IMR-90 (cell line): Measurements from ENCODE around the gene OR7C1. TPM values are rescaled to one million over a fixed set of nuclear protein-coding genes. Genes with fewer than 3 reads are reported as not detected.

Source experiments
- ATAC-seq: fragments of 200-7000 bp; cut with Tn5 transposase; 2 replicates; pipeline ENCODE4 v1.9.1; 2020; ENCODE audit warnings: low read depth, mild to moderate bottlenecking, moderate library complexity
- BruUV-seq: library from RNA; stranded (reverse); fragments of 400-500 nt; replicated peaks from 2 replicates; lab custom pipeline; 2021; lab: Mats Ljungman, UMichigan
- CTCF ChIA-PET: fragments of 300-600 bp; formaldehyde crosslinking; extraction: SDS; loops from one replicate; lab custom pipeline; 2021; ENCODE audit warnings: antibody characterized with exemption; lab: Yijun Ruan, JAX
- POLR2A ChIA-PET: fragments of 300-600 bp; sonication (Branson Sonifier 250); formaldehyde crosslinking; loops from one replicate; lab custom pipeline; 2022; ENCODE audit warnings: antibody characterized with exemption; ENCODE audit not compliant: unreplicated experiment; lab: Charles Lee
- DNase-seq: peaks from one replicate; pipeline ENCODE4 v3.0.0; 2013
- H2AFZ ChIP-seq: replicated peaks from 2 replicates; pipeline ENCODE3; 2013; ENCODE audit warnings: low read length, mild to moderate bottlenecking; ENCODE audit not compliant: poor library complexity
- H2AK5ac ChIP-seq: 2 replicates; pipeline ENCODE4 v1.6.1; 2013; ENCODE audit warnings: low read depth, low read length, inconsistent platforms
- H2AK9ac ChIP-seq: replicated peaks from 2 replicates; pipeline ENCODE3; 2013; ENCODE audit warnings: mild to moderate bottlenecking, low read depth, low read length, moderate library complexity; ENCODE audit not compliant: poor library complexity
- H2BK120ac ChIP-seq: 2 replicates; pipeline ENCODE4 v1.6.1; 2013; ENCODE audit warnings: low read depth, low read length, inconsistent platforms
- H2BK15ac ChIP-seq: 3 replicates; pipeline ENCODE4 v1.6.1; 2013; ENCODE audit warnings: low read depth, low read length, inconsistent platforms
- H2BK20ac ChIP-seq: 2 replicates; pipeline ENCODE4 v1.6.1; 2013; ENCODE audit warnings: low read depth, mild to moderate bottlenecking, inconsistent platforms, low read length, moderate library complexity
- H2BK5ac ChIP-seq: 2 replicates; pipeline ENCODE4 v1.6.1; 2013; ENCODE audit warnings: mild to moderate bottlenecking, low read depth, low read length, inconsistent platforms; ENCODE audit not compliant: poor library complexity, severe bottlenecking
- H3K14ac ChIP-seq: replicated peaks from 2 replicates; pipeline ENCODE4 v1.6.1; 2013; ENCODE audit warnings: low read depth, low read length, inconsistent platforms
- H3K18ac ChIP-seq: 2 replicates; pipeline ENCODE4 v1.6.1; 2013; ENCODE audit warnings: low read depth, low read length, control low read depth
- H3K23ac ChIP-seq: 2 replicates; pipeline ENCODE4 v1.6.1; 2013; ENCODE audit warnings: low read depth, low read length, inconsistent platforms
- H3K27ac ChIP-seq: 2 replicates; pipeline ENCODE4 v1.5.1; 2013; ENCODE audit warnings: mild to moderate bottlenecking, control low read depth, low read length; ENCODE audit not compliant: insufficient read depth
- H3K27me3 ChIP-seq: 2 replicates; pipeline ENCODE4 v1.6.1; 2013; ENCODE audit warnings: low read length; ENCODE audit not compliant: control insufficient read depth, insufficient read depth
- H3K36me3 ChIP-seq: 2 replicates; pipeline ENCODE4 v1.6.1; 2013; ENCODE audit warnings: low read length, mixed read lengths; ENCODE audit not compliant: control insufficient read depth, insufficient read depth
- H3K4ac ChIP-seq: 2 replicates; pipeline ENCODE4 v1.6.1; 2013; ENCODE audit warnings: low read depth, low read length, inconsistent platforms
- H3K4me1 ChIP-seq: 2 replicates; pipeline ENCODE4 v1.6.1; 2013; ENCODE audit warnings: low read length, mixed read lengths; ENCODE audit not compliant: control insufficient read depth, insufficient read depth
- H3K4me2 ChIP-seq: 2 replicates; pipeline ENCODE4 v1.6.1; 2013; ENCODE audit warnings: low read depth, mild to moderate bottlenecking, control low read depth, low read length, moderate library complexity
- H3K4me3 ChIP-seq: 2 replicates; pipeline ENCODE4 v1.5.1; 2013; ENCODE audit warnings: low read depth, mild to moderate bottlenecking, control low read depth, low read length, moderate library complexity; ENCODE audit not compliant: insufficient read depth
- H3K56ac ChIP-seq: 2 replicates; pipeline ENCODE4 v1.6.1; 2013; ENCODE audit warnings: low read length, inconsistent platforms; ENCODE audit not compliant: insufficient read depth; ENCODE audit errors: extremely low read depth
- H3K79me1 ChIP-seq, 2 experiments: 2 replicates each; pipeline ENCODE4 v1.6.1; 2013; ENCODE audit warnings: low read length in 2 of 2, inconsistent platforms in 1 of 2, low read depth in 1 of 2
- H3K9ac ChIP-seq: 2 replicates; pipeline ENCODE4 v1.6.1; 2013; ENCODE audit warnings: low read depth, low read length, control low read depth
- H3K9me1 ChIP-seq: 2 replicates; pipeline ENCODE4 v1.6.1; 2013; ENCODE audit warnings: low read length, inconsistent platforms; ENCODE audit not compliant: insufficient read depth
- H3K9me3 ChIP-seq: 2 replicates; pipeline ENCODE4 v1.6.1; 2013; ENCODE audit warnings: low read length; ENCODE audit not compliant: control insufficient read depth, insufficient read depth
- H4K20me1 ChIP-seq: 2 replicates; pipeline ENCODE4 v1.6.1; 2013; ENCODE audit warnings: low read length, inconsistent platforms; ENCODE audit not compliant: insufficient read depth
- H4K5ac ChIP-seq: 2 replicates; pipeline ENCODE4 v1.6.1; 2013; ENCODE audit warnings: mild to moderate bottlenecking, low read depth, low read length, control low read depth
- H4K8ac ChIP-seq, 2 experiments: 2 replicates each; pipeline ENCODE4 v1.6.1; 2013; ENCODE audit warnings: low read depth in 2 of 2, low read length in 2 of 2, control low read depth in 1 of 2, inconsistent platforms in 1 of 2
- H4K91ac ChIP-seq: 2 replicates; pipeline ENCODE4 v1.6.1; 2013; ENCODE audit warnings: low read depth, low read length, inconsistent platforms; ENCODE audit not compliant: insufficient read depth
- BHLHE40 ChIP-seq: fragments of 150-350 bp; IDR thresholded peaks from 2 replicates; pipeline ENCODE4 v1.6.1; 2016; ENCODE audit warnings: mild to moderate bottlenecking, low read depth, low read length
- CEBPB ChIP-seq: IDR thresholded peaks from 2 replicates; pipeline ENCODE4 v1.6.1; 2012; ENCODE audit warnings: low read depth, low read length, improper control_type of control experiment
- CHD1 ChIP-seq: IDR thresholded peaks from 2 replicates; pipeline ENCODE4 v1.6.1; 2012; ENCODE audit warnings: low read depth, low read length, improper control_type of control experiment
- ELK1 ChIP-seq: fragments of 150-350 bp; IDR thresholded peaks from 2 replicates; pipeline ENCODE4 v1.6.1; 2016; ENCODE audit warnings: low read depth, mild to moderate bottlenecking, low read length, moderate library complexity, borderline replicate concordance
- FOS ChIP-seq: fragments of 150-350 bp; IDR thresholded peaks from 2 replicates; pipeline ENCODE4 v1.6.1; 2016; ENCODE audit warnings: low read depth, low read length
- MAFK ChIP-seq: IDR thresholded peaks from 2 replicates; pipeline ENCODE4 v1.6.1; 2012; ENCODE audit warnings: low read depth, low read length, improper control_type of control experiment
- MXI1 ChIP-seq: IDR thresholded peaks from 2 replicates; pipeline ENCODE4 v1.6.1; 2012; ENCODE audit warnings: low read depth, mild to moderate bottlenecking, low read length, moderate library complexity, borderline replicate concordance
- NFE2L2 ChIP-seq: fragments of 150-350 bp; IDR thresholded peaks from 2 replicates; pipeline ENCODE4 v1.6.1; 2016; ENCODE audit warnings: low read depth, mild to moderate bottlenecking, low read length
- POLR2A ChIP-seq: IDR thresholded peaks from 2 replicates; pipeline ENCODE4 v1.6.1; 2012; ENCODE audit warnings: mild to moderate bottlenecking, low read depth, low read length
- RAD21 ChIP-seq: IDR thresholded peaks from 2 replicates; pipeline ENCODE4 v1.6.1; 2012; ENCODE audit warnings: low read length, improper control_type of control experiment
- RCOR1 ChIP-seq: IDR thresholded peaks from 2 replicates; pipeline ENCODE4 v1.6.1; 2012; ENCODE audit warnings: mild to moderate bottlenecking, low read length, improper control_type of control experiment; ENCODE audit not compliant: insufficient replicate concordance
- RFX5 ChIP-seq: IDR thresholded peaks from 2 replicates; pipeline ENCODE4 v1.8.0; 2012; ENCODE audit warnings: low read depth, mild to moderate bottlenecking, low read length, moderate library complexity
- SMC3 ChIP-seq: fragments of 150-350 bp; IDR thresholded peaks from 2 replicates; pipeline ENCODE4 v1.6.1; 2016; ENCODE audit warnings: low read depth, mild to moderate bottlenecking, antibody characterized with exemption, low read length, moderate library complexity
- USF2 ChIP-seq: fragments of 150-350 bp; IDR thresholded peaks from 2 replicates; pipeline ENCODE4 v1.6.1; 2017; ENCODE audit warnings: mild to moderate bottlenecking, antibody characterized with exemption, low read length, low read depth
- WGBS, 2 experiments: methylation state at CpG; one replicate each; pipeline versions ENCODE4 v1.1.5 to v1.1.7; 2013; ENCODE audit warnings: missing lambda C conversion rate in 2 of 2; ENCODE audit not compliant: insufficient read length in 1 of 2; ENCODE audit errors: extremely low coverage in 2 of 2; 5-methylcytosine and 5-hydroxymethylcytosine counted together
- dilution Hi-C: fragments of 300-500 bp; cut with HindIII; formaldehyde crosslinking; loops from one replicate; pipeline ENCODE4 v1.14.3; 2018; ENCODE audit warnings: low sequenced_read_pairs; ENCODE audit not compliant: unreplicated experiment
- in situ Hi-C: fragments of 300-500 bp; cut with MboI; formaldehyde crosslinking; loops from 3 replicates; pipeline ENCODE4 v1.14.3; 2019; ENCODE audit warnings: low sequenced_read_pairs, inconsistent platforms, mixed read lengths
- intact Hi-C: fragments of 100-400 bp; cut with micrococcal nuclease; formaldehyde crosslinking; loops from 2 replicates; pipeline ENCODE4 v1.10.0; 2022
- polyA plus RNA-seq, 3 experiments: library from polyadenylated mRNA; depleted of rRNA; stranded (reverse); fragments of >200 nt; gene quantifications; 2 replicates each; pipeline ENCODE4 v1.2.3, GENCODE V29; 2012; ENCODE audit warnings: low replicate concordance in 1 of 3
- total RNA-seq: library from RNA; depleted of rRNA; stranded (reverse); fragments of >200 nt; gene quantifications from 2 replicates; pipeline ENCODE4 v1.2.3, GENCODE V29; 2012
- TF ChIP-seq, protein P1 (sequence below): conservative IDR thresholded peaks from 2 replicates; pipeline ENCODE4 v1.5.1; 2012; ENCODE audit warnings: mild to moderate bottlenecking, low read depth, low read length, improper control_type of control experiment

The OR7C1 gene
- total and polyA plus RNA-seq, 2 of the 4 experiments (the other 2 are of a cell fraction): not detected

GRCh38 chr19:14763497-14764145, 71.4 kb downstream of the OR7C1 start:
- H2BK5ac ChIP-seq: no peak overlapping the region
- BruUV-seq: no TSS peak
- H3K9me1 ChIP-seq: no peaks in the 10 kb centered on the region
- H3K9ac ChIP-seq: no peak overlapping the region
- no peak overlapping the region for H4K8ac ChIP-seq
- H3K9me3 ChIP-seq: peaks cover 13% of the 10 kb centered on the region
- H3K23ac ChIP-seq: no peak overlapping the region
- ATAC-seq: no peak
- ChIA-PET POLR2A (no interaction called here), CTCF (no interaction called here)
- TF ChIP-seq SMC3: no peak
- no peak for TF ChIP-seq MAFK
- TF ChIP-seq CHD1: no peak
- no peak for TF ChIP-seq MXI1
- no peak for TF ChIP-seq NFE2L2
- TF ChIP-seq POLR2A: no peak
- TF ChIP-seq BHLHE40: no peak
- TF ChIP-seq USF2: no peak
- TF ChIP-seq RAD21: no peak
- no peak for TF ChIP-seq RCOR1
- TF ChIP-seq, protein P1, sequence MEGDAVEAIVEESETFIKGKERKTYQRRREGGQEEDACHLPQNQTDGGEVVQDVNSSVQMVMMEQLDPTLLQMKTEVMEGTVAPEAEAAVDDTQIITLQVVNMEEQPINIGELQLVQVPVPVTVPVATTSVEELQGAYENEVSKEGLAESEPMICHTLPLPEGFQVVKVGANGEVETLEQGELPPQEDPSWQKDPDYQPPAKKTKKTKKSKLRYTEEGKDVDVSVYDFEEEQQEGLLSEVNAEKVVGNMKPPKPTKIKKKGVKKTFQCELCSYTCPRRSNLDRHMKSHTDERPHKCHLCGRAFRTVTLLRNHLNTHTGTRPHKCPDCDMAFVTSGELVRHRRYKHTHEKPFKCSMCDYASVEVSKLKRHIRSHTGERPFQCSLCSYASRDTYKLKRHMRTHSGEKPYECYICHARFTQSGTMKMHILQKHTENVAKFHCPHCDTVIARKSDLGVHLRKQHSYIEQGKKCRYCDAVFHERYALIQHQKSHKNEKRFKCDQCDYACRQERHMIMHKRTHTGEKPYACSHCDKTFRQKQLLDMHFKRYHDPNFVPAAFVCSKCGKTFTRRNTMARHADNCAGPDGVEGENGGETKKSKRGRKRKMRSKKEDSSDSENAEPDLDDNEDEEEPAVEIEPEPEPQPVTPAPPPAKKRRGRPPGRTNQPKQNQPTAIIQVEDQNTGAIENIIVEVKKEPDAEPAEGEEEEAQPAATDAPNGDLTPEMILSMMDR: no peak
- no peak for TF ChIP-seq ELK1
- no peak for TF ChIP-seq FOS
- no peak for TF ChIP-seq CEBPB
- TF ChIP-seq RFX5: no peak
- H3K4me1 ChIP-seq: no peaks in the 10 kb centered on the region
- no peak overlapping the region for H3K27ac ChIP-seq
- H4K5ac ChIP-seq: no peak overlapping the region
- no peak overlapping the region for H3K4me2 ChIP-seq
- H3K4me3 ChIP-seq: no peak overlapping the region
- no peak overlapping the region for H2AK9ac ChIP-seq
- H2BK120ac ChIP-seq: no peak overlapping the region
- no peak overlapping the region for H2BK15ac ChIP-seq
- no peak overlapping the region for H2BK20ac ChIP-seq
- H3K4ac ChIP-seq: no peak overlapping the region
- no peak overlapping the region for H3K18ac ChIP-seq
- no peak overlapping the region for H2AFZ ChIP-seq
- no peaks in the 10 kb centered on the region for H4K20me1 ChIP-seq
- H3K56ac ChIP-seq: no peak overlapping the region
- no peak for DNase-seq
- H3K36me3 ChIP-seq: no peaks in the 10 kb centered on the region
- H3K79me1 ChIP-seq: no peaks in the 10 kb centered on the region
- intact Hi-C loops: no loop called here
- no peak overlapping the region for H3K14ac ChIP-seq
- in situ Hi-C loops: no loop called here
- dilution Hi-C loops: no loop called here
- H4K91ac ChIP-seq: no peak overlapping the region
- H3K27me3 ChIP-seq: no peaks in the 10 kb centered on the region
- 66% methylated on average over 3 of the region's 4 CpGs; no CpG with 5 or more reads in 1 of the 2 experiments for WGBS, 2 experiments
- no peak overlapping the region for H2AK5ac ChIP-seq
